Upper lobe of left lung (tissue), 4 donors: ENCODE measurements around the gene DLGAP4.

Experiments
- POLR2AphosphoS5 ChIP-seq, 2 donors: sonication (generic); formaldehyde crosslinking; IDR thresholded peaks; one replicate each; pipeline ENCODE4 v1.5.1; 2017; ENCODE audit warnings: antibody characterized with exemption in 2 of 2
- TF ChIP-seq, protein P1 (sequence below), 6 experiments: fragments of 450-650 bp in 4 of 6; fragments of 200-600 bp in 2 of 6; sonication (generic) in 2 of 6; IDR thresholded peaks; one replicate each; pipeline ENCODE4 v1.5.1; 2016 to 2019; ENCODE audit warnings: antibody characterized with exemption in 6 of 6

DNA sequence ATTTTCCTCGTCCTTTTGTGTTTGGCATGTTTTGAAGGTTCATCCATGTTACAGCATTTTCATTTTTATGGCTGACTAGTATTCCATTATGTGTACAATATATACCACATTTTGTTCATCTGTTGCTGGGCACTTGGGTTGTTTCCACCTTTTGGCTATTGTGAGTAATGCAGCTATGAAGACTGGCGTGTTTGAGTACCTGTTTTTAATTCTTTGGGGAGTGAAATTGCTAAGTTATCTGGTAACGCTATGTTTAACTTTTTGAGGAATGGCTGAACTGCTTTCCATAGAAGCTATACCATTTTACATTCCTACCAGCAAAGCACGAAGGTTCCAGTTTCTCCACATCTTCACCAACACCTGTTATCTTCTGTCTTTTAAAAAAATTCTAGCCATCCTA is 198.2 kb downstream of the DLGAP4 start:
- TF ChIP-seq, protein P1, sequence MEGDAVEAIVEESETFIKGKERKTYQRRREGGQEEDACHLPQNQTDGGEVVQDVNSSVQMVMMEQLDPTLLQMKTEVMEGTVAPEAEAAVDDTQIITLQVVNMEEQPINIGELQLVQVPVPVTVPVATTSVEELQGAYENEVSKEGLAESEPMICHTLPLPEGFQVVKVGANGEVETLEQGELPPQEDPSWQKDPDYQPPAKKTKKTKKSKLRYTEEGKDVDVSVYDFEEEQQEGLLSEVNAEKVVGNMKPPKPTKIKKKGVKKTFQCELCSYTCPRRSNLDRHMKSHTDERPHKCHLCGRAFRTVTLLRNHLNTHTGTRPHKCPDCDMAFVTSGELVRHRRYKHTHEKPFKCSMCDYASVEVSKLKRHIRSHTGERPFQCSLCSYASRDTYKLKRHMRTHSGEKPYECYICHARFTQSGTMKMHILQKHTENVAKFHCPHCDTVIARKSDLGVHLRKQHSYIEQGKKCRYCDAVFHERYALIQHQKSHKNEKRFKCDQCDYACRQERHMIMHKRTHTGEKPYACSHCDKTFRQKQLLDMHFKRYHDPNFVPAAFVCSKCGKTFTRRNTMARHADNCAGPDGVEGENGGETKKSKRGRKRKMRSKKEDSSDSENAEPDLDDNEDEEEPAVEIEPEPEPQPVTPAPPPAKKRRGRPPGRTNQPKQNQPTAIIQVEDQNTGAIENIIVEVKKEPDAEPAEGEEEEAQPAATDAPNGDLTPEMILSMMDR (IDR thresholded peaks at IDR 0.05), result peak in 1 of 6 experiments; percentile 7
- no peak for TF ChIP-seq POLR2AphosphoS5 (IDR thresholded peaks at IDR 0.05)
